Right lobe of liver (tissue), 4 donors: ENCODE results near the gene MED28.
A peak's percentile ranks its signal among the peaks of the same experiment; 100 is the strongest.

Experiments used
- CTCF ChIP-seq, 4 donors: fragments of 200-600 bp in 3 of 4; fragments of 450-650 bp in 1 of 4; IDR thresholded peaks; one replicate each; pipeline versions ENCODE4 v1.5.1 to v1.8.0; 2016 to 2022; ENCODE audit warnings: antibody characterized with exemption in 4 of 4, mild to moderate bottlenecking in 2 of 4
- POLR2A ChIP-seq: fragments of 450-650 bp; IDR thresholded peaks from one replicate; pipeline ENCODE4 v1.6.1; 2017; ENCODE audit warnings: antibody characterized with exemption, mild to moderate bottlenecking
- donor health status: DM: no; HTN: no; CAD: no.
- donor health status: DM: no; HTN: no; CAD: no.
- donor health status: DM: no; HTN: yes; CAD: no.

- no peak for TF ChIP-seq POLR2A
- TF ChIP-seq CTCF (IDR thresholded peaks at IDR 0.05) = peak in 3 of 4 donors; percentile 9 to 20 (median 11)
Measured at GRCh38 chr4:17597517-17597916, 16.9 kb upstream of the MED28 start.
